Bone marrow (tissue), 2 donors: ENCODE measurements around the gene BCKDHB.
"Not testable (repeated sequence)": the region's sequence is repeated elsewhere in the genome, so short reads cannot be mapped to it uniquely, and the experiment has no call there.

Experiments used
- DNase-seq, 2 donors: peaks; one replicate each; lab custom pipeline; 2025; lab: John Stamatoyannopoulos, UW

BCKDHB gene

DNA sequence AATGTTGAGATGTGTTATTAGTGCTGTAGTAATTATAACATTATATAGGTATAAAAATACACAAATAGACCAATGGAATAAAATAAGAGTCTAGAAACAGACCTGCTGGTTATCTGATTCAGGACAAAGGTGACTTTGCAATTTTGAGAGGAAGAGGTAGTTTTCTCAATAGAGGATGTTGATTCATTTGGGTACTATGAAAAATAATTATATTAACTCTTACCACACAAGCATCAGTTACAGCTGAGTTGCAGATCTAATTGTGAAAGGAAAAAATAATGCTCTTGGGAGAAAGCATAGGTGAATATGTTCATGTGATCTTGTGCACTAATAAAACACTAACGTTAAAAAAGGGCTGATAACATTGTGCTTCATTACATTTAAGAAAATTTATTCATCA lies 103.0 kb downstream of the BCKDHB start:
- no peak for DNase-seq

DNA sequence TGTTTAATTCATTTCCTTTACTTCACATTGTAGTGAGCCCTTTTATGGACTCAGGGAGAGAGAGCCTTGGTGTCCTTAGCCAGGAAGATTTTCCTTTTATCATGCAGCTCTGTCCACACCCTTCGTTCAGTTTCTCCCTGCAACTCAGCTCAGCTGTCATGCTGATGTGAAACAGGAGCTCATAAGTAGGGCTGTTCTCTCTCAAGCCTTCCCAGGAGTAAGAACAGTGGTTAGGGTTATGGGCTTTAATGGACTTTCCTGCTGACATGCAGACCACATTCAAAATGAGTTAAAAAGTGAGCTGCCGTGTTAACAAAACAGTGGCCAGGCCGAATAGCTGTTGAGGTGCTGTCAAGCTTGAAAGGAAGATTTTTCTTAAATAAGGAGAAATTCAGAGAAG lies 104.1 kb downstream of the BCKDHB start:
- no peak for DNase-seq

DNA sequence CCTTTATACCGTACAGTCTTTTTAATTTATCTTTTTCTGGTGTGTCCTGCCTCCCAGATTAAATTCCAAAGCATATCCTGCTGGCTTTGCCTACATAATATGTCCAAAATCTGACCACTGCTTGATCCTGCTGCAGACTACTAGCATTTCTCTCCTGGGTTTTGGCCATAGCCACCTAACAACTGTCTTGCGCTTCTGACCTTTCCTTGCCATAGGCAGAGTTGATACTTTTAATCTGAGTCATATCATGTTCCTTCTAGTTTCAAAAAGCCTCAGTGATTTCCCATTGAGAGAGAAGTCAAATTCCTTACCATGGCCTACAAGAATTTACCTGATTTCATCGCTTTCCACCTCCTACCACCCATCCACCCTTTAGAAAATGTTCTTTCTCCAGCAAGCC lies 104.8 kb downstream of the BCKDHB start:
- DNase-seq, result no peak

DNA sequence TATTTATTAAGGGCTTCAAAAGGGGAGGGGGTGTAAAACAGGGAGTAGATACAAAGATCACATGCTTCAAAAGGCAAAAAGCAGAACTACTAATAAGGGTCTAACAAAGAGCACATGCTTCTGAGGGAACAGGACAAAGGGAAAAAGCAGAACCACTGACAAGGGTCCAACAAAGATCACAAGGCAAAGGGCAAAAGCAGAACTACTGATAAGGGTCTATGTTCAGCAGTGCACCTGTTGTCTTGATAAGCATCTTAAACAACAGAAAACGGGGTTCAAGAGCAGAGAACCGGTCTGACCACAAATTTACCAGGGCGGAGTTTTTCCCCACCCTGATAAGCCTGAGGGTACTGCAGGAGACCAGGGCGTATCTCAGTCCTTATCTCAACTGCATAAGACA lies 105.4 kb downstream of the BCKDHB start:
- peak in 1 of 2 donors; percentile 26 for DNase-seq

DNA sequence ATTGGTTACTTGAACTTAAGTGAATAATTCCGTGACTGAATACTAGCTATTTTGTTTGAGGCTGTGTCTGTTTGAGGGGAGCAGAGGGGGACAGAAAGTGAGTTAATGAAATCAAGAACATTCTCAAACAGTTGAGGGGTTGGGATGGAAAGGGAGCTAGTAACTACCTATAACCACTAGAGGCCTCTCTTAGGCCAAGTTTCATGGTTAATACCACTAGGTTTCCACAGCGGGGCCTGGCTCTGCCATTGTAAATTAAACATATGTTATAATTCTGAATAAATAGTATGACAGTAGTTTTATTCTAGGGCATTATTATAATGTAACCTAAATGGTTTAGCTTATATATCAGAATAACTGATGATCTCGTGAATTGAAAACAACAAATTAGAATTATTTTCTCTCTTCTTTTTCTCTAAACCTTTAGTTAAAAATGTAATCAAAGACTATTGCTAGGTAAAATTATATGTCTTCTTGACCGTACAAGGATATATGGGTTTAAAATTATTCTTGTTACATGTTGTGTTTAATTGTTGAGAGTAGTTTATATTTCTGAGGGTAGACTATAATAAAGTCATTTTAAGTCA lies 108.1 kb downstream of the BCKDHB start:
- DNase-seq, result no peak

DNA sequence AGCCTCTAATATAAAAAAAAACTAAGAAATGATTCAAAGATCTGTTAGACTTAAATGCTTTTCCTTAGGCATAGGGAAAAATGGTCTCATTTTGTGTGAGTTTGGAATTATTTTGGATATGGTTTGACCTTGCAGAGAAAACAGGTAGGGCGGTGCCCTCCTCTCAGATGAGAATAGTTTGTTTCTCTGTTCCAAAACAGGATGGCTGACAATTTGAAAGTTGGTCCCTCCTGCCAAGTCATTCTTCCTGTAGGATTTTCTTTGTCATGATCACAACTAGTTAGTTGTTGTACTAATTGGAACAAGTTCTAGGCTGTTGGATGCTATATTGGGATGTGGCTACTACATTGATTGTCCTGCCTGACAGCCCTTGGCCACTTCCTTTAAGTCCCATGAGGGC lies 108.6 kb downstream of the BCKDHB start:
- no peak for DNase-seq

DNA sequence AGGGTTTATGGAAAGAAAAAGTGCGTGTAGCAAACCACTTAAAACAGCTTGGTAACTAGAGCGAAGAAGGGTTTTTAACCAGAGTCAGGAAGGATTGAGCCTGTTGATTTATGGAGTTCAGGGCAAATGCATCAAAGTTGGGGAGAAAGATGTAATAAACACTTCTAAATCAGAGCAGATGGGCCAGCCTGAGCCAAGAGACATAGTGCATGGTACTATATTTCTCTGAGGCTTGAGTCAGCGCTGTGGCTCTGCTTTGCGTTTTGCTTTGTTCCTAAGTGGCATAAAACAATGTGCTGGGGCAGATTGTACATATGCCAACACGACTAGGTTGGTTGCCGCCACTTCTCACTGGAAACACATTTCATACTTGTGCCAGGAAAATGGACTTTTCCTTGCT lies 111.3 kb downstream of the BCKDHB start:
- DNase-seq, result no peak

DNA sequence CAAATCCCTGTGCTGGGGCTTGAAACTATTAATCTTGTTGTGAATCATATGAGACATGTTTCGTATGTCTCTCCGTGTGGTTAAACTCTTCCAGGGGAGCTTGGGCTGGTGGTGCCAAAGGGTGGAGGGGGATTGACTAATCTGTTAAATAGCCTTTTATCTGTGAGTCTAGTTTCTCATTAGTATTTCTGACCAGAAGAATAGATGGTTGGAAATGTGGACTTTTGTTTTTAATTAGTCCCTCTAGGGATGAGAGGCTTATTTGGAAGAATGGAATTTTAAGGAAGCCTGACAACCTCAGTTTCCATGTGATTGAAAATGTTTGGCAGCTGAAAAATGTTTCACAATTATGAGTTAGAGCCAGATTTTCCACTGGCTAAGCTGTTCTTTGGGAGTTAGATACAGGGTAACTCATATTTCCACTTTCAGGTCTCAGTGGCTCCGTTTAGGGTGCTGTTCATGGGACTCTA lies 117.3 kb downstream of the BCKDHB start:
- no peak for DNase-seq

DNA sequence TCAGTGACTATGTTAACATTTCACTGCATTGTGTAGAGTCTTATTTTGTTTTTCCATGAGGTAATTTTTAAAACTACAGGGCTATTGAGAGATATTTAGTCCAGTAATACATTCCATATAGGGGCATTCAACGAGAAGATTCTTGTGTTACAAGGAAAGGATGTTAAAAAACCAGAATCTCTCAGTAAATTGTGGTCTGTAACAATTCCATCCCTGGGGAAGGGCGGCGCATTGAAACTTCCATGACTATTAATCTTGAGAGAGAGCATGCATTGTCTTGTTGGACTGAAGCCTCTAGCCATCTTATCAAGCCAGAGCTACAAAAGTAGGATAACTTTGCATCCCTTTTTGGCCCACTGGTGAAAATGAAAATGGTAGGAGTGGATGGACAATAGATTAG lies 119.7 kb downstream of the BCKDHB start:
- no peak for DNase-seq

DNA sequence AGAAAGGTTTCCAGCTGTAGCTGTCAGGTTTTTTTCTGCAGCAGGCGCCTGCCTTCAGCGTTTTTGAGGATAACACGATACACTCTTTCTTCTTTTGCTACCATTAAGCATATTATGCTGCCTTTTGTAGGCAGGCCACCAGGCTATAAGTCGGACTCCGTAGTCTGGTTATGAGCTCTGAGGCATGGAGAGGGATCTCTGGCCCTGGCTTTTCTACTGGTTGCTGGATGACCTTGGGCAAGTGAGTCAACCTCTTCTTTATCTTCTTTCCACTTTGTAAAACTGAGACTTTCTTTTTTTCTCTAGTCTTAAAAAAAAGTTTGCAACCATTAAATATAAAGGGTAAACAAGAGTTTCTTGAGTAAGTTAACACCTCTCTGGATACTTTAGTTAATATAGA lies 120.2 kb downstream of the BCKDHB start:
- DNase-seq, result no peak

DNA sequence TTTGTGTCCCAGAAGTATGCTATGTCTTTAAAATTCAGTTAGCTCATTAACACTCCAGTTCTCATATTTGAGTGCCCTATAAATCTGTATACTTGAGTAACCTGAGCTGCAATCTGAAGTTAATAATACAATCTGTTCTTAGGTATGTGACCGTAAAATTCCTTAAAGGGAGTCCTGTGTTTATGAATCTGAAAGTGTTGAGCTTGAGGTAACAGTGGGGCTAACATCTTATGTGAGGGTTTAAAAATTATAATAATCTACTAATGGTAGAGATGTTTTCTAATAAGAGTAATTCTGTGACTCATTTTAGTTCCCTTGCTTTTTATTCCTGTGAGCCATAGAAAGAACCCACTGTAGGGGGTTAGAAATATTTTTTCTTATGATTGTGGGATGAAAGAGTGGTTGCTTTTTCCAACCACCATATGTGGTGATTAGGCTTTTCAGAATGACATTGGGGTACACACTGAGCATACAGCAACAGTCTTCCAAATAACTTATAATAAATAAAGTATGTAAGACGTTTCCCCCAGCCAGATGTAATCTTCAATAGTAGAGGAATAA lies 121.2 kb downstream of the BCKDHB start:
- DNase-seq, result no peak

DNA sequence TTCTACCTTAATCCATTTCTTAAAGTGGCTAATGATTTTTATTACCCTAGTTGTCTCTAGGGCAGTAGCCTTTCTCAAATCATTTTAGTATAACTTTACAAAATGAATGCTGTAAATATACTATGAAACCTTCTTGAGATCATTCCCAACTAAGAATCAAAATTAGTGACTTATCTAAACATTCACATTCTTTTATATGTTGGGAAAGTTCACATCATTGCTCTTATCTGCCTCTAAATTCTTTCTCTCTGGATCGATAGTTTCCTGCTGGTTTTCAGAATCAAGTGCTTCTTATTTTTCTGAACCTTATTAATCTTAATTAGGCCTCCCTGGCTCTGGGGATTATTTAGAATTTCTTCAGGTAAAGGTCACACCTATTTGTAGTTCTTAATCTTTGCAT lies 126.8 kb downstream of the BCKDHB start:
- DNase-seq, result no peak

DNA sequence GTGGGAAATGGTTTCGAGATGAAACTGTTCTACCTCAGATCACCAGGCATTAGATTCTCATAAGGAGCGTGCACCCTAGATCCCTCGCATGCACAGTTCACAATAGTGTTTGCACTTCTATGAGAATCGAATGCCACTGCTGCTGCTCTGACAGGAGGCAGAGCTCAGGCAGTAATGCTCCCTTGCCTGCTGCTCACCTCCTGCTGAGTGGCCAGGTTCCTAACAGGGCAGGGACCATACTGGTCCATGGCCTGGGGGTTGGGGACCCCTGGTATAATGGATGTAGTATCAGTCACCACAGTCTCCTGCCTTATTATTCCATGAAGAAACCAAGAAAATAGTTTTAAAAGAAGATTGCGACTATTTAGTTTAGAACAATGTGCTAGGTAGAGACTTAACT lies 127.5 kb downstream of the BCKDHB start:
- DNase-seq, result no peak

DNA sequence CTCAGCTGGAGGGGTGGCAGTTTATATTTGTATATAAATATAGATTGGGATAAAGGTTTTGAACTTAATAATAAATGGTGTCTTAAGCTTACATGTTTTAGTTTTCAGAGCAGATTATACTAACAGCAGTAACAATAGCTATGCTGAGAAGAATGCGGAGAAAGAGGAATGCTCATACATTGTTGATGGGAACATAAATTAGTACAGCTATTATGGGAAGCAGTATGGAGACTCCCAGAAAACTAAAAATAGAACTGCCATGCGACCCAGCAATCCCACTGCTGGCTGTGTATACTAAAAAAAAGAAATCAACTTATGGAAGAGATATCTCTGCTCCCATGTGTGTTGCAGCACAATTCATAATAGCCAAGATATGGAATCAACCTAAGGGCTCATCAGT lies 127.9 kb downstream of the BCKDHB start:
- no peak for DNase-seq

DNA sequence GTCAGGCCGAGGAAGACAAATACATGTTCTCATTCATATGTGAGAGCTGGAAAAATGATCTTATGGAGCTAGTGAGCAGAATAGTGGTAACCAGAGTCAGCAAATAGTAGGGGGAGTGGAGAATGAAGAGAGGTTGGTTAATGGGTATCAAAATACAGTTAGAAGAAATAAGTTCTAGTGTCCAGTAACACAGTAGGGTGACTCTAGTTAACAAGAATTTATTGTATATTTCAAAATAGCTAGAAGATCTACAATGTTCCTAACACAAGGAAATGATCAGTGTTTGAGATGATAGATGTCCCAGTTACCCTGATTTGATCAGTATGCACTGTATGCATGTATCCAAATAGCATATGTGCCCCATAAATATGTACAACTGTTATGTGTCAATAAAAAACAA lies 128.4 kb downstream of the BCKDHB start:
- DNase-seq, result no peak

DNA sequence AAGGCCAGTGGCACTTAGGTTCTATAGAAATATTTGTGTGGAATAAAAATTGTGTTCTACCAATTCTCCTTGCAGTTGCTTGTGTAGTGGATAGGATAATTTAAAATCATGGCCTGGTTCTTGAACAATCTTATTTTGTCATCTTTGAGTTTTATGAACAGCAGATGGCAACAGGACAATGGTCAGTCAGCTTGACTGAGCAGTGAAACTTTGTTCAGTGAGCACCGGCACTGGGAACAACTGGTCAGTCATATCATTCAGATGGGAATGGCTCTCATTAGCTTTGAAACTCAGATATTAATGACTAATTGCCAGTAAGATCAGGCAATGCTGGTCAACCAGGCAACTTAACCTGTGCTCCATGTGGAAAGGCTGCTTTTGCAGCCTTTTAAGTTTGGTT lies 129.2 kb downstream of the BCKDHB start:
- no peak for DNase-seq

DNA sequence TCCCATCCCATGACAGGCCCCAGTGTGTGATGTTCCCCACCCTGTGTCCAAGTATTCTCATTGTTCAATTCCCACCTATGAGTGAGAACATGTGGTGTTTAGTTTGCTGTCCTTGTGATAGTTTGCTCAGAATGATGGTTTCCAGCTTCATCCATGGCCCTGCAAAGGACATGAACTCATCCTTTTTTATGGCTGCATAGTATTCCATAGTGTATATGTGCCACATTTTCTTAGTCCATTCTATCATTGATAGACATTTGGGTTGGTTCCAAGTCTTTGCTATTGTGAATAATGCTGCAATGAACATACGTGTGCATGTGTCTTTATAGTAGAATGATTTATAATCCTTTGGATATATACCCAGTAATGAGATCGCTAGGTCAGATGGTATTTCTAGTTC lies 132.3 kb downstream of the BCKDHB start:
- not testable (repeated sequence) for DNase-seq

DNA sequence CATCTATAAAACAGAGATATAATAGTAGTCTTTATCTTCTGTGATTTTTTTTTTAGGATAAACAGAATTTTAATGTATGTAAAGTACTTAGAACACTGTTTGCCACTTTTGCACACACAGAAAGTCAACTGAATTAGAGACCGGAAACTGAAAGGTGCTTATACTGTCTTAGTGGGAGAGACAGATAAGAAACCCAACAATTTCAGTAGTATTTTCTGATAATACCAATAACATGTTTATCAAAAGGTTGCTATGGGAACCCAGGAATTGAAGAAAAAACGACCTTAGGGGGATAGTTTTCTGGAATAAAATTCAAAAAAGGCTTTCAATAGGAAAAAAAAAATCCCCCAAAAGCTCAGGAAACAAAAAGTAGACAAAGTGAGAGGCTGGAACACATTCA lies 138.6 kb downstream of the BCKDHB start:
- no peak for DNase-seq

DNA sequence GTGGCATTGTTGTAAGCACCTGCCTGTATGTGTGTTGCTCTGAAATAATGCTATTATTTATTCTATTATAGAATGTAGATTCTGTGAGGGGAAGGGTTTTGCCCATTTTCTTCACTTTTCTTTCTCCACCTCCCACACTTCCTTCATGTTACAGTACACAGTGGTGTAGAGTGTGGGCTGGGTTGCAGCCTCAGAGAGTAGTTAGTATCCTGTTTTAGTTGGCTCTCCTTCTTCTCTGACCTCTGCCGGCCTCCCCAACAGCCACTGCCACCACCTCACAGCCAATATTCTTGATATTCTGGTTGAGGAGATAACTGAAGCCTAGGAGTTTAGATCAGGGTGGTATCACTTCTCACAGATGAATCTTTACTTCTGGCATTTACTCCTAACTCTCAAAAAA lies 143.4 kb downstream of the BCKDHB start:
- no peak for DNase-seq

DNA sequence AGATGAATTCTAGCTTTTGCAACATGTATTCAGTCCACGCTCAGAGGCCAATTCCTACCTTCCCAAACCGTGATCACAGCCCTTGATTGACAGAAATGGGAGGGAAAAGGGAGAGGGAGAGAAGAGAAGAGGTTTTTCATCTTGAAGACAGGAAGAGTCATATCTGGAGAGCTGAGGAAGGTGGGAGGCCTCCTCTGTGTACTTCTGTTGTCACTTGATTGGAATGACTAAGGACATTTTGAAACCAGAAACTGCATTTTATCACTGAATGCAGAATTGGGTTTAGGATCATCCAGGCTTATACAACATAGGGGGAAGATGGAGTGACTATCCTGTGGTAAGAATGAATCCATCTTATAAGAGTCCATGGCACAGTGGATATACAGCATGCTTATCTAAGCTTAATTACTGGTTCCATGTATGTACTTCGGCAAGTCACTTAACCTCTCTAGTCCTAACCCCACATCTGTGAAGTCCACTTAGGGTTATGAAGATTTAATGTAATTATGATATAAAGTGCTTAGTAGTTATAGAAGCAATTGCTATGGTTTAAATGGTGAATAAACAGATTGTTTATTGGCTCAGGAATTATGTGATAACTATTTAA lies 144.0 kb downstream of the BCKDHB start:
- peak in 1 of 2 donors; percentile 20 for DNase-seq

DNA sequence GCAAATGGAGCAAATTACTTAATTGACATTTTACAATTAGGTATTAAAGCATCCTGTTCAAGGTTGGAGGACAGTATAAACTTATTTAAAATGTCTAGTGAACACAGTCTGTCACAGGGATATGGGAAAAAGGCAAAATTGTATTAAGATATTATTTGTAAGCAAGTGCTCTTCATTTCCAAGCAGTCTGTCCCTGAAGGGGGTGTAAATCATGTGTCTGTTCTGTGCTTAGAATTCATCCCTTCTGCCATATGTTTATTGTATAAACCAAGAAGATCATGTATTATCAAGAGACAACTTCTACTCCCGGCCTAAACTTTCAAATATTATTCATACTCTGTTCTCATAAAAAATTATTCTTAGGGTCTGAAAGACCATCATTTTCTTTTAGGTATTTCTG lies 144.8 kb downstream of the BCKDHB start:
- DNase-seq, result no peak

DNA sequence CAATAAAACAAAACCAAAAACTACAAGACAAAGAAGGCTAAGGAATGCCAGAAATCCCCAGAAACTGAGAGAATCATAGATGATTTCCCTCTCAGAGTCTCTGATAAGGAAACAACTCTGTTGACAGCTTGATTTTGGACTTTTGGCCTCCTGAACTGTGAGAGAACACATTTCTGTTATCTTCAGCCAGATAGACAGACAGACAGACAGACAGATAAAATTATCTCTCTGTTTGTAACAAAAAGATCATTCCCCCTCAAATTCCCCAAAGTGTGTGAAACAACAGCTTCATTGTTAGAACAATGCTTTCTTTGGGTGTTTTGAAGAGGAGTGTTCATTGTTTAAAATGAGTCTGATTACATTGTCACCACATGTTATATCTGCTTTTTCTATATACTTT lies 148.2 kb downstream of the BCKDHB start:
- no peak for DNase-seq

DNA sequence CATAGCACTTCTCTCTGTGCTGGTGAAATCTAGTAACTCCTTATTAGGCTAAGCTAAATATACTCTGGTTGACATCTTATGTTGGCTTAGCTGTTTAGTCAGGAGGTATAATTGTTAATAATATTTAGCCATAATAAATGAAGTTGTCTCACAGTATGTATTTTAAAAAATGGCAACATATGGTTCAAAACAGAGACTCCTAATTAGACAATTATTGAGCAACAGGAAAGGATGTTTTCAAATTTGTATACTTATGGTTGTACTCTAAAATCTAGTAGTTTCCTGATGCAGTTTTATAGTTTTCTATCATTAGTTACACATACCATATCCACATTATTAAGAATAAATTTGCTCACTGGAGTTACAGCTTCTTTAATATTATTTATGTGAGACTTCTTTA lies 150.2 kb downstream of the BCKDHB start:
- DNase-seq, result no peak

DNA sequence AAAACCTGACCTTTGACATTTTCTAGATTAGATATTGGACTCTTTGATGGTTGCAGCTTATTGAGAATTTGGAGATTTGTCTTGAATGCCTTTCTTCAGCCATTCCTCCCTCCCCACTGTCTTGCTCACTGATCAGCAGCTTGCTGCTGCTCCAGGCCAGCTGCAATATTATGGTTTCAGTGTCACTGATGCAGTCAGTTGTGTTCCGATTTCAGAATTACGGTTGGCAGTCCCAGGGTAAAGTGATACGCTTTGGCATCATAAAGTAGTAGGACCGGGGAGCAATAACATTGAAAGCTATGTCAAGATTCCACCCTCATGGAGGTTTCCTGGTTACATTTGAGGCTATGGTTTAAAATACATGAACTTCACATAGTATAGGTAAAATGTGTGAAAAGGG lies 152.6 kb downstream of the BCKDHB start:
- DNase-seq, result no peak
